GM19043 (cell line): ENCODE results near the gene SCART1.

ENCODE experiments used
- ATAC-seq: cut with Tn5 transposase; IDR thresholded peaks from one replicate; pipeline ENCODE4 v1.9.1; 2021; ENCODE audit warnings: low read depth; ENCODE audit not compliant: unreplicated experiment

SCART1 gene

GRCh38 chr10:133454204-133454893 lies 604 bp downstream of the SCART1 start:
- no peak for ATAC-seq

GRCh38 chr10:133455196-133455595 lies 1.5 kb downstream of the SCART1 start:
- ATAC-seq, result no peak

- no peak for ATAC-seq
These were observed 1.9 kb downstream of the SCART1 start for GRCh38 chr10:133455611-133456031.

- ATAC-seq, result no peak
These were observed 2.6 kb downstream of the SCART1 start for GRCh38 chr10:133456041-133456951.

- ATAC-seq, result no peak
These were observed 3.5 kb downstream of the SCART1 start for GRCh38 chr10:133457100-133457841.

GRCh38 chr10:133458021-133458709 lies 4.4 kb downstream of the SCART1 start:
- no peak for ATAC-seq

GRCh38 chr10:133458710-133459453 lies 5.1 kb downstream of the SCART1 start:
- ATAC-seq, result no peak

- ATAC-seq, result no peak
These were observed 5.9 kb downstream of the SCART1 start for GRCh38 chr10:133459454-133460207.

GRCh38 chr10:133460208-133460769 lies 6.5 kb downstream of the SCART1 start:
- no peak for ATAC-seq

GRCh38 chr10:133461027-133461426 lies 7.3 kb downstream of the SCART1 start:
- no peak for ATAC-seq

- ATAC-seq, result no peak
These were observed 8.1 kb downstream of the SCART1 start for GRCh38 chr10:133461841-133462240.

- ATAC-seq, result no peak
These were observed 9.0 kb downstream of the SCART1 start for GRCh38 chr10:133462512-133463305.

- ATAC-seq, result no peak
These were observed 10.9 kb downstream of the SCART1 start for GRCh38 chr10:133464582-133465031.

- ATAC-seq, result no peak
These were observed 11.6 kb downstream of the SCART1 start for GRCh38 chr10:133465191-133465949.

- no peak for ATAC-seq
These were observed 12.3 kb downstream of the SCART1 start for GRCh38 chr10:133465950-133466474.

- no peak for ATAC-seq
These were observed 13.0 kb downstream of the SCART1 start for GRCh38 chr10:133466683-133467275.
